NCI-H2227 (cell line): ENCODE results near the gene FAM227A.
"Not testable (repeated sequence)": the region's sequence is repeated elsewhere in the genome, so short reads cannot be mapped to it uniquely, and the experiment has no call there.

Source experiments
- DNase-seq: peaks from one replicate; lab custom pipeline; 2025; ENCODE audit not compliant: unreplicated experiment; lab: John Stamatoyannopoulos, UW

Gene FAM227A

DNA sequence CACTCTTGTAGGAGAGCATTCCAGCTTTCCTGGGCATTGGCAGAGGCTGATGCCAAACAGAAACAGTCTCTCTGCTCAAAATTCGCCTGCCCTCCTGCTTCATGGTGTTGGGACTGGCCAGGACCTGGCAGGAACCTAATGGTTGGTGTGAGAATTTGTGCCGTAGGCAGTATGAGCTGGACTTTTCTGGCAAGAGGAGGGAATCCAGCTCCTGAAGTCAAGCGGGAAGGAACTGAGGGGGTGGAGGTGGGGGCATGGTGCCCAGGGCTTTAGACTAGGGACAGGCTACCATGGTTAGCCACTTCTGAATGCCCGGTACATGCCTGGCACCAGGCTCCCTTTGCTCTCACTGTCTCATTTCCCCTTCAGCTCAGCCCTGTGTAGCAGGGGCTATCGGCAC lies 18.7 kb upstream of the FAM227A start:
- no peak for DNase-seq

DNA sequence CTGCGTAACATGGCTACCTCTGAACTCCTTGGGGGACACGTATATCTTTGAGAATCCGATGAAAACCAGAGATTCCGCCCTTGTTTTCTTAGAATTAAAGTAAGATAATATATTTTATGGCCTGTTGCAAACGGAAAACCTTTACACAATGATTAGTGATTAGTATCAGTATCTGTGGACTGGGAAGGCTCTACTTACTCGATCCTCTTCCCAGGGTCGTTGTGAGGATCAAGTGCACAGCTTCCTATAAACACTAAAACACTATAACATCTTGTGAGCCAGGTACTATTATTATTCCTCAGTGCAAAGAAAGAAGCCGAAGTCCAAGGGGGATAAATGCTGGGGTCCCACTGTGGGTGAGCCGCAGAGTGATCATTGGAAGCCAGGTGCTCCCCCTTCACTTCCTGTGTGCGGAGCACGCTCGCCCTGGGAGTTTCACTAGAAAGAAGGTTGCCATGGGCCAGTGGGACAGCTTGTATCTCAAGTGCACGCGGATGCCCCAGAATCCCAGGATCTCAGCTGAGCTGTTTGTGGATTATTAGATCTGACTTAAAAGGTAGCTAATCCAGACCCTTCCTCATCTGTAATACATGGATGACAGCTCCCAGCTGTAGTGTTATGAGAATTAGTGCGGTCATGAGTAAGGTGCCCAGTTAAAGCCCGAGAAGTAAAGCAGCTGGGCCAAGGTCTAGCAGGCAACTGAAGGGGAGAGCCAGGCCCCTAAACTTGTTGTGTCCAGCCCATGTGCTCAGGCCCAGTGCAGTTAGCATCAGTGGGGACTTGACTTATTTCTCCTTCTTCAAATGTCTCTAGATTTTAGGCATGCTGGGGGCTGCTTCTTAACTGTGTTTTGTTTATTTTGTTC lies 1.1 kb upstream of the FAM227A start:
- peak; percentile 41 for DNase-seq

DNA sequence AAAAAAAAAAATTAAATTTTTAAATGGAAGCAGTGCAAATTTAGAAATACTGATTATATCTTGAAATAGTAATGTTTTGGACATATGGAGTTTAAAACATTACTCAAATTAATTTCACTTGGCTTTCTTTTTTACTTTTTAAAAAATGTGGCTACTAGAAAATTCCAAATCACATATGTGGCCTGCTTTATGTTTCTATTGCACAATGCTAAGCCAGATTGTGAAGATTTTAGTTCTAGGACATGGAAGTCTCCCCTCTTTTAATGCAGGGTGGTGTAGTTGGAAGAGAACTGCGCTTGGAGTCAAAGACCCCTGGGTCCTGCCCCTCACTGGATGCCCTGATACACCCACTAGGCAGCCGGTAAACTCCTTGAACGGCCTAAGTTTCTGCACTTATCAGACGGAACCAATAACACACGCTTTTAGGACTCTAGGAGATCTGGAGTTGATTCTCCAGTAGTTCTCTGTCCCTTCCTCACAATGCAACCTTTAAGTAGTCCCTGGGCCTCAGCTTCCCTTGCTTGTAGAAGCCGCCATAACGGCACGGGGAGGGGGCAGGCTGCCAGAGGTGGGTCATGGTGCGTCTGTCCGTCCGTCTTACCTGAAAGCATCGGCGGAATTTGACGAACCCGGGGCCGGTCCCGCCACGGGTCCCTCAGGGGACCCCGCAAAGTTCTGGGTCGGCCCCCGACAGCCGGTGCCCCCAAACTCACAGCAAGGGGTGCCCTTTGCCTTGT lies 505 bp downstream of the FAM227A start:
- DNase-seq = peak; percentile 64

DNA sequence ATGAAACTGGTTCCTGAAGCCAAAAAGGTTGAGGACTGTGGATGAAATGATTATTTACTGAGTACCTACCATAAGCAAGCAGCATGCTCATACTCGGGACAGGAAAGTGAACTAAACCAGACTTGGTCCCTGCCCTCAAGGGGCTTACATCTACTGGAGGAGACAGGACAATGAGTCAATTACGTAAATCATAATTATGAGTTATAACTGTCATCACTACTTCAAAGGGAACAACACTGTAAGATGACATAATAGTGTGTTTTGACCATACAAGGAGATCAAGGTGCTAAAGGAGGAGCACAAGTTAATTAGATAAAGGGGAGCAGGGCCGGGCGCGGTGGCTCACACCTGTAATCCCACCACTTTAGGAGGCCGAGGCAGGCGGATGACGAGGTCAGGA lies 2.5 kb downstream of the FAM227A start:
- no peak for DNase-seq

DNA sequence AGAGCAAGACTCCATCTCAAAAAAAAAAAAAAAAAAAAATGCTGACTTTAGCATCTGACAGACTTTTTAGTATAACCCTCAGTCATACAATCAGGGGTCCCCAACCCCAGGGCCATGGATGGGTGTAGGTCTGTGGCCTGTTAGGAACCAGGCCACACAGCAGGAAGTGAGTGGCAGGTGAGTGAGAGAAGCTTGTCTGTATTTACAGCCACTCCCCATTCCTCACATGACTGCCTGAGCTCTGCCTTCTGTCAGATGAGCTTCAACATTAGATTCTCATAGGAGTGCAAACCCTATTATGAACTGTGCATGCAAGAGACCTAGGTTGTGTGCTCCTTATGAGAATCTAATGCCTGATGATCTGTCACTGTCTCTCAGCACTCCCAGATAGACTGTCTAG lies 3.3 kb downstream of the FAM227A start:
- no peak for DNase-seq

DNA sequence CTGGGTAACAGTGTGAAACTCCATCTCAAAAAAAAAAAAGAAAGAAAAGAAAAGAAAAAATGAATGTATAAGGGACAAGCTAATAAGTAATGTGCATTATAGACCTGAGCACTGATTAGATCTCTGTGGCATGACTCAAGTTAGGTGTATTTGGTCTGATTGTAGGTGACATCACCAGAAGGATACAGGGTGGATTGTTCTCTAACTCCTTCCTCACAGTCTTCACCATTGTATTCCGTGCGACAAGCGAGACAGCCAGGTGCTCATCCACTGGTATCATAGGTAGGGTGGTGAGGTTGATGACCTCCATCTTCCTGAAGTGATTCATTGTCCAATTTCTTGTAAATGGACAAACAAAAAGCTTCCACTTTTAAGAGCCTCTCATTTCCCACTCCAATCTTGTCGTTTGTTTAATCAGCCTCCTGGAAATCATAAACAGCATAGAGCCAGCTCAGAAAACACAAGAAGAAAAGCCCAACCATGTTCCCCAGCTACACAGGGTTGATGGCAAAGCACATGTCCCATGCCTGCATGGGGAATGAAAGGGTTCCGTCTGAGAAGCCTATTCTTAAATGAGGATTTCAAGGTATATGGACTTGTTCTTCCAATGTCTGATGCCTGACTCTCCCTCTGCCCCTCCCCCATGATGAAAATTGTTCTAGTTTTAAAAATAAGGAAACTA lies 6.2 kb downstream of the FAM227A start:
- no peak for DNase-seq

DNA sequence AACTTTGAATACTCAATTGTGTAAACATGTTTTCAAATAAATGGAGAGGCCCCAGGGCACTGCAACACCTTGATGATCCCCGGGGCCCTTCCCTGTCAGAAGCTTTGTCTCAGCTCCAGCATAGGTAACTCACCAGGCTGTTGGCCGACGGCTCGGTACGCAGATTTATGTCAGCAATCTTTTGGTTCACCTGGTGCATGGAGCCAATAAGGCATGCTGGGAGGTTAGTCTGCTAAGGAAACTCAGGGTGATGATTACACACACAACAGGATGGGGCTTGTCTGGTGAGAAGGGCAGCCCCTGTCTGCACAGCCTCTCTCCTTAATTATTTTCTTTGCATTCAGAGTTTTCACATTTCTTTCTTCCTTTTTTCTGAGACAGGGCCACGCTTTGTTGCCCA lies 10.8 kb downstream of the FAM227A start:
- no peak for DNase-seq

DNA sequence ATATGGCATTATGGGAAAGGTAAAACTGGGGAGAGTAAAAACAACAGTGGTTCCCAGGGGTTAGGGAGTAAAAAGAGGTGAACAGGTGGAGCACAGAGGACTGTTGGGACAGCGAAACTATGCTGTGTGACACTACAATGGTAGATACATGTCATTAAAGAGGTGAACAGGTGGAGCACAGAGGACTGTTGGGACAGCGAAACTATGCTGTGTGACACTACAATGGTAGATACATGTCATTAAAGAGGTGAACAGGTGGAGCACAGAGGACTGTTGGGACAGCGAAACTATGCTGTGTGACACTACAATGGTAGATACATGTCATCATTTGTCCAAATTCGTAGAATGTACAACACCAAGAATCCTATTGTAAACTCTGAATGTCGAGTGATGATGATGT lies 11.9 kb downstream of the FAM227A start:
- not testable (repeated sequence) for DNase-seq

DNA sequence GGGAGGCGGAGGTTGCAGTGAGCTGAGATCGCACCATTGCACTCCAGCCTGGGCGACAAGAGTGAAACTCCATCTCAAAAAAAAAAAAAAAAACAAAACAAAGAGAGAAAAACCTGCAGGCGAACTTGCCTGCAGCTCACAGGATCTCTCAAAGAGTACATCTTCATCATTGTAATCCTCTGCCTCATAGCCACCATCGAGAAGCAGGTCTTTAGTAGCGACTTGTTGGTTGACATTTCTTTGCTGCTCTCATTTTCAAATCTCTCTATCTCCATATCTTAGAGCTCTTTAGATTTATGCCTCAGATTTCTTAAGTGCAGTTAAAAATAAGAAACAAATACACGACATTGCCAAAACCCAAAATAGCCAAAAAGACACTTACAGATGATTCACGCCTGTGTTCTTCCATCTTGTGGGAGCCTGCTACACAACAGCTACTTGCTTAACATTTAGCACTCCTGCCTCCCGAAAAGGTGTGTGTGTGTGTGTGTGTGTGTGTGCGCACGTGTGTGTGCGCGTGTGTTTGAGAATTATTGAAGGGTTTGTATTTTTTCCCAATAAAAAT lies 14.6 kb downstream of the FAM227A start:
- DNase-seq = no peak

DNA sequence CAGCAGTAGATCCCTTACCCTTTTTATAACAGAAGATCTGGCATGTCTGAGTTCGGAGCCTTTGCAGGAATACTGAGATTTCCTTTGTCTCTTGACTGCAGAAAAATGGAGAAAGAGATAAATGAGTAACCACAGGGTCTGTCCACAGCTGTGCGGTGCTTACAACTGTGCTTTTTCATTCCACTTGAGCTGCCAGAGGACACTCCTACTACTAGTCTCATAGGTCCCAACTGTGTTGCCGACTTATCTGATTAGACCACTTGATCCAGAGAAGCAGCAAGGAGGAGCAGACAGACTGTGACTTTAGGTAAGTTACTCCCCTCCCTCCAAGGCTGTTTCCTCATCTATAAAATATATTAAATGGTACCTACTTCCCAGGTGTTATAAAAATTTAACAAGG lies 17.5 kb downstream of the FAM227A start:
- DNase-seq = no peak

DNA sequence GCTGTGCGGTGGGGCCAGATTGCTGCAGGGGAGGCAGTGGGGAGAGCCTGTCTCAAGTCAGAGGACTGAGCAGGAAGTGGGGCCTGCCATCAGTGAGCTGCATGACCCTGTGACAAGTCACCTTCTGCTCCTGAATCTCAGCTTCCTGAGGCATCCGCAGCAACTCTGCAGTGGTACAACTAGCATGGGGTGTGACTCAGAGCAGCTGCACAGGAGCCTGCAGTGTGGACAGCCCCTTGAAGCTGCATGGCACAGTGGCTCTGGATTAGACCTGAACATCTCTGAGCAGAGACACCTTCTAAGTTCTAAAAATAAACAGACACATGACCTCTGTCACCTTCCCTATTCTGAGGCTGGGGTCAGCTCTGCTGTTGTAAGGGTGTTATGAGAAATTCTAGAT lies 18.0 kb downstream of the FAM227A start:
- no peak for DNase-seq

DNA sequence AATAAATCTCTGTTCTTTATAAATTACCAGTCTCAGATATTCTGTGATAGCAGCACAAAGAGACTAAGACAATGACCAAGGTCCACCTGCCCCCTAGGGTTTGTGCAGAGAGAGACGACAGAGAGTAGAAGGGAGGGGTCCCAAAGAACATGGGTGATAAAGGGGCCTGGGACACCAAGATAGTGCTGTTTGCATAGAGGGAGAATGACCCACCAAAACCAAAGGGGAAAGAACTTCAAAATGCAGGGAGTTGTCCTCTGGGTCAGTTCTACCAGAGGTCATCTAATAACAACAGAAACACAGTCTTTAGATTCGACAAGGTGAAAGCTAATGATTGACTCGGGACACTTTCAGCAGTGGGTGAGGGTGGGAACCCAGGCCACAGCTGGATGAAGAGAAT lies 23.7 kb downstream of the FAM227A start:
- DNase-seq = no peak

DNA sequence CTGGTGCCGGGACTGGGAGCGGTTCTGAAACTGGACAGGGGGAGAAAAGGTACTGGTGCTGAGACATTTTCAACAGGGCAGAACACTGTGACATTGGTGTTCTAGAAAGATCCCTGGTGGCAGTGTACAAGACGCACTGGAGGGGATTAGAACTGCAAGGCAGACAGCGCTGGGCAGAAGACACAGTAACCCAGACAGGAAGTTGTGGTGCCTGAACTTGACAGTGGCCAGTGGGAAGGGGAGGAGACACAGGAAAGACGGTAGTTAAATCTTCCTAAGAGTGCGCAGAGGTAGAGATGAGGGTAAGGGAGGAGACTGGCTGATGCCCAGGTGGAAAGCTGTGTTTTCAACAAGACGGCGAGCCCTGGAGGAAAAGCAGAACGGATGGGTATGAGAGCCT lies 24.5 kb downstream of the FAM227A start:
- no peak for DNase-seq

DNA sequence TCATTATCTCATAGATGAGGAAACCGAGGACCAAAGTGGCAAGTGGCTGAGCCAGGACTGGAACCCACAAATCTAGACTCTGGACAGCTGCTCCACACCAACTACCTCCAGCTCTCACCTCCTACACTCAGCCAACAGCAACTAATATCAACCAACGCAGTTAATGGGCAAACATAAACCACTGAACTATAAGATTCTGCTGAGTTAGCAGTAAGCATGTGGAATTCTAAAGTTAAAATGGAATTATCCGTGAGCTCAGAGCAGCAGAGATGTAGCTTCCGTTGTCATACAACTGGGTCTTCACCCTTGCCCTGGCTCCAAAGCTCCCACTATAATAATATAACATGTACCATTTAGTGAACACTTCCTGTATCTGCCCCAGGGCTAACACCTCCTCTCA lies 27.1 kb downstream of the FAM227A start:
- DNase-seq = no peak

DNA sequence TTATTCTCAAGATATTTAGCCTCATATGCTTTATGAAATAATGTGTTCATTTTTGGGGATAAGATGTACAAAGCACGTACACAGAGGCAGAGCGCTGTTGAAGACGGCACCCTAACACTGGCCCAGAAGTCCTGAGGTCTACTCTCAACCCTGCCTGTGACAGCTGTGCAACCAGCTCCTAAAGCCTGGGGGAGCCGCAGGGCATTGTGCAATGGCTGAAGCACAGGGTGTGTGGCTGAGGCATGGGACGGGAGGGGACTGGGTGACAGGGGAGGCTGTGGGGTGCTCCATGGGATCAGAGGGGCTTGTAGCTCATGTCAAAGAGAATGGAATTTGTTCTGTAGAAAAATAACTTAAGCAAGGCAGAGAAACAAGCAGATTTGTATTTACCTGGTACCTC lies 27.7 kb downstream of the FAM227A start:
- DNase-seq = no peak

DNA sequence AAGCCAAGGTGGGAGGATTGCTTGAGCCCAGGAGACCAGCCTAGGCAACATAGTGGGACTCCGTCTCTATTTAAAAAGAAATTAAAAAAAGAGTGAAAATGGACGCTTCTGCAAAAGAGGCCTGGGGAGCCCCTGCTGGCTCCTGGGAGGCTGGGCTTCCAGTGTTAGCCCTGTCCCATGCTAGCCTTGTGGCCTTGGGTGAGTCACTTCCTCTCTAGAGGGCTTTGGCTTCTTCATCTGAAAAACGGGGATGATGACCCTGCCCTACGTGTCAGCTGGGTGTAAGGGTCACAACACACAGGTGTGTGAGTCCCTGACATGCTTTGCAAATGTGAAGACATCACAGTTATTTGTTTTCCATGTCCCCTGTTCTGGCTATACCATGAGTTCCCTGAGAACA lies 32.8 kb downstream of the FAM227A start:
- DNase-seq = no peak

DNA sequence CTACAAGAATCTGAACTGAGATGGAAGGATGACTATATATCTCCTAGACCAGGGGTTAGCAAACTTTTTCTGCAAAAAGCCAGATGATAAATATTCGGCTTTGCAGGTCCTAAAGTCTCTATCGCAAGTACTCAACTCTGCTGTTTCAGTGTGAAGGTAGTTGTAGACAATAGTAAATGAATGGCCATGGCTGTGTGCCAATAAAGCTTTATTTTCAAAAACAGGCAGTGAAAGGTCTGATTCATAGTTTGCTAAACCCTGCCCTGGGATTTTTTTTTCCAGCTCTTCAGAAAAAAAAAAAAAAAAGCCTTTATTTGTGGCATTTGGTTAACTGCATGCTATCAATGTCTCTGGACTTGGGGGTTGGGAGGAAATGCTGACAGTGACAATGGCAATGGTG lies 37.5 kb downstream of the FAM227A start:
- DNase-seq = no peak

DNA sequence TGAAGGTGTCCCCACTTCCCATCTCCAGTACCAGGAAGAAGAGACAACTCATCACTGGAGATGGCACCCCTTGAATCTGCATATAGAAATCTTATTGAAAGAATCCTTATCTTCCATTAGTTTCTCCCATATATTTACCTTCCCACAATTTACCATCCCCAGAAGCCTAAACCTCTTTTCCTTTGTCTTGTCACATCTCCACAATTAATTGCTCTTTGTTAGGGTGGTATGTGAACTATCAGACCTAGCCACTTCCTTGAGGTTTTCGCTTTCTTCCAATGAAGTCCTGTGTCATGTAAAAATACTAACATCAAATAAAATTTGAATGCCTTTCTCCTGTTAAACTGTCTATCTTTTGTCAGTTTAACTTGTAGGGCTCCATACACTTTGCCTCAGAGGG lies 37.9 kb downstream of the FAM227A start:
- no peak for DNase-seq

DNA sequence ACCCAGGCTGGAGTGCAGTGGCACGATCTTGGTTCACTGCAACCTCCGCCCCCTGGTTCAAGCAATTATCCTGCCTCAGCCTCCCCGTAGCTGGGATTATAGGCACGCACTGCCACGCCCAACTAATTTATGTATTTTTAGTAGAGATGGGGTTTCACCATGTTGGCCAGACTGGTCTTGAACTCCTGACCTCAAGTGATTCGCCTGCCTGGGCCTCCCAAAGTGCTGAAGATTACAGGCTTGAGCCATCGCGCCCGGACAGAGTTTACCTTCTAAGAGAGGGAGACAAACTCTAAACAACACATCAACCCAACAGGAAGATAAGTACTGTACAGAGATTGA lies 41.2 kb downstream of the FAM227A start:
- DNase-seq = not testable (repeated sequence)

DNA sequence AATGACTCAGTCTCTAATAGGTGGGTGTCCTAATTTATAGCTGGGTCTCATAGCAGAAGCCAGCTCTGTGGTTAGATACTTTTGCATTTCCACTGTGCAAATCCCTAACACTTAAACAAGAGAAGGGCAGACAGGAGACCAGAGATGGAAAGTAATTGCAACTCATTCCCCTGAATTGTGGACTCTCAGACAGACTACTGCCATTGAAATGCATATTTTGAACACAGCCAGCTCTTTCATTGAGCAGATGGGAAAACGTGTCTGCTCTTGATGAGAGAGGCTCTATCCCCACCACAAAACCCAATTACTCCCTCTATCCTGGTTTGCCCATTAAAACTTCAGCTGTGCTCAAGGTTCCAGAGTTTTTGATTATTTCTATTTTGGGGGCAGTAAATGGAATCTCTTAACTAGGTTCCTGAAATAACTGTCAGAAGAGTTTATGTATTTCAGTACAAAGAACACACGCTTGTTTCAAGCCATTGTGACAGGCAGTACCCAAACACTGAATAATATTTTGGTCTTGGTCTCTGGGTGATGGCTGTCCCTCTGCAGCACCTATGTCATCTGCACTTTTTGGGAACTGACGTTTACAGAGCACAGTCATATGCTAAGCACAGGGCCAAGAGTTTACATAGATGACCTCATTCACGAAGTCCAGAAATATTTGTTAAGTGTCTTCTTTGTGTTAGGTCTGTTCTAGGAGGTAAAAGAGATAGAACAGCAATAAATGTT lies 41.7 kb downstream of the FAM227A start:
- no peak for DNase-seq

DNA sequence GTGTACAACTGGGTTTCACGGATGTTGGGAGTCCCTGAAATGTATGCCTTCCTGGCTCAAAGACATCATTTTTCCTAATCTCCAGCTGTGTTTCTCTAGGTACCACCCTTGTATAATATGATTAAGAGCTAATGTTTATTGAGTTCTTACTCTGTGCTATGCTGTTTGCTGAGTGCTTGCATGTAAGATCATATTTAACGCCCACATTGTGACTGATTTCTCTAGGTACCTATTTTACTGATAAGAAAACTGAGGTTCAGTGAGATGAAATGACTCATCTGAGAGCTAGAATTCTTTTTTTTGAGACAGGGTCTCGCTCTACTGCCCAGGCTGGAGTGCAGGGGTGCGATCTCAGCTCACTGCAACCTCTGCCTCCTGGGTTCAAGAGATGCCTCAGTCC lies 42.6 kb downstream of the FAM227A start:
- no peak for DNase-seq
